H1 (cell line): ENCODE results near the gene TSPAN3. TPM values are rescaled to one million over a fixed set of nuclear protein-coding genes. Genes with fewer than 3 reads are reported as not detected.
A peak's percentile ranks its signal among the peaks of the same experiment; 100 is the strongest.

ENCODE experiments used
- CTCF ChIA-PET: fragments of 300-600 bp; sonication (Branson Sonifier 250); formaldehyde crosslinking; loops from one replicate; lab custom pipeline; 2021; ENCODE audit not compliant: partially characterized antibody; lab: Charles Lee
- POLR2A ChIA-PET: fragments of 300-600 bp; sonication (Branson Sonifier 250); formaldehyde crosslinking; loops from one replicate; lab custom pipeline; 2021; ENCODE audit warnings: inconsistent platforms; ENCODE audit not compliant: partially characterized antibody; lab: Charles Lee
- DNase-seq, 2 experiments: peaks; one replicate each; pipeline versions ENCODE4 v3.0.0 to v3.0.0-alpha.2; 2010 to 2022; ENCODE audit warnings: low spot score in 2 of 2, low read depth in 1 of 2, mixed read lengths in 1 of 2
- FAIRE-seq: peaks from 2 replicates; lab custom pipeline; 2011; peaks lifted over from hg19 to GRCh38; lab: Jason Lieb, UNC
- H2AFZ ChIP-seq: 2 replicates; pipeline ENCODE4 v1.8.1; 2012; ENCODE audit warnings: low read length, inconsistent platforms
- H2AK5ac ChIP-seq: 2 replicates; pipeline ENCODE4 v1.6.1; 2013; ENCODE audit warnings: low read depth, low read length
- H2BK120ac ChIP-seq: replicated peaks from 2 replicates; pipeline ENCODE3; 2013; ENCODE audit warnings: low read depth, low read length, inconsistent platforms
- H2BK12ac ChIP-seq: 2 replicates; pipeline ENCODE4 v1.6.1; 2013; ENCODE audit warnings: low read depth, low read length
- H2BK15ac ChIP-seq: 2 replicates; pipeline ENCODE4 v1.6.1; 2013; ENCODE audit warnings: low read length
- H2BK20ac ChIP-seq: 2 replicates; pipeline ENCODE4 v1.6.1; 2013; ENCODE audit warnings: low read length
- H2BK5ac ChIP-seq: 2 replicates; pipeline ENCODE4 v1.6.1; 2013; ENCODE audit warnings: low read depth, low read length
- H3K14ac ChIP-seq: 2 replicates; pipeline ENCODE4 v1.6.1; 2013; ENCODE audit warnings: inconsistent platforms; ENCODE audit not compliant: insufficient read length
- H3K18ac ChIP-seq: 2 replicates; pipeline ENCODE4 v1.6.1; 2013; ENCODE audit warnings: low read length; ENCODE audit errors: extremely low read depth
- H3K23ac ChIP-seq: 2 replicates; pipeline ENCODE4 v1.6.1; 2013; ENCODE audit warnings: inconsistent platforms; ENCODE audit not compliant: insufficient read length
- H3K23me2 ChIP-seq: 2 replicates; pipeline ENCODE4 v1.6.1; 2013; ENCODE audit warnings: low read depth, low read length
- H3K27ac ChIP-seq: 2 replicates; pipeline ENCODE4 v1.6.1; 2011; ENCODE audit warnings: low read depth, low read length, inconsistent platforms
- H3K27me3 ChIP-seq, 4 experiments: replicated peaks in 1 of 4; 1 replicate in 1 of 4; 2 replicates in 3 of 4; pipeline versions ENCODE4 v1.6.1 to v1.8.1; 2011 to 2013; ENCODE audit warnings: low read length in 3 of 4, mild to moderate bottlenecking in 3 of 4, inconsistent platforms in 2 of 4, mixed read lengths in 2 of 4, moderate library complexity in 1 of 4; ENCODE audit not compliant: control insufficient read depth in 3 of 4, insufficient read depth in 3 of 4; ENCODE audit errors: extremely low read depth in 1 of 4
- H3K36me3 ChIP-seq, 4 experiments: 2 replicates each; pipeline versions ENCODE4 v1.6.1 to v1.8.1; 2011 to 2013; ENCODE audit warnings: mild to moderate bottlenecking in 4 of 4, low read length in 3 of 4, moderate library complexity in 2 of 4, control low read depth in 1 of 4, inconsistent platforms in 1 of 4; ENCODE audit not compliant: insufficient read depth in 4 of 4, control insufficient read depth in 2 of 4
- H3K4ac ChIP-seq: replicated peaks from 2 replicates; pipeline ENCODE3; 2013; ENCODE audit warnings: low read length, low read depth, mixed read lengths, inconsistent platforms; ENCODE audit not compliant: insufficient read length
- H3K4me1 ChIP-seq, 4 experiments: replicated peaks in 1 of 4; 1 replicate in 1 of 4; 2 replicates in 3 of 4; pipeline versions ENCODE4 v1.6.1 to v1.8.1; 2011 to 2013; ENCODE audit warnings: low read length in 3 of 4, inconsistent platforms in 2 of 4, mixed read lengths in 1 of 4; ENCODE audit not compliant: insufficient read depth in 4 of 4, control insufficient read depth in 3 of 4
- H3K4me2 ChIP-seq, 2 experiments: 2 replicates each; pipeline versions ENCODE4 v1.6.1 to v1.8.1; 2011 to 2013; ENCODE audit warnings: low read depth in 2 of 2, low read length in 2 of 2, control low read depth in 1 of 2, inconsistent platforms in 1 of 2, mild to moderate bottlenecking in 1 of 2; ENCODE audit not compliant: insufficient read depth in 1 of 2
- H3K4me3 ChIP-seq, 4 experiments: fragments of 200-600, 300-600 bp in 1 of 4; sonication (generic), shearing (Covaris generic), sonication (Bioruptor Twin) in 1 of 4; 2 replicates each; pipeline versions ENCODE4 v1.5.1 to v1.8.1; 2011 to 2016; ENCODE audit warnings: low read length in 4 of 4, low read depth in 3 of 4, control low read depth in 2 of 4, inconsistent platforms in 2 of 4, mild to moderate bottlenecking in 2 of 4, mixed read lengths in 1 of 4, moderate library complexity in 1 of 4; ENCODE audit not compliant: insufficient read depth in 2 of 4; ENCODE audit errors: extremely low read depth in 1 of 4
- H3K56ac ChIP-seq: replicated peaks from 2 replicates; pipeline ENCODE3; 2013; ENCODE audit warnings: low read depth, mild to moderate bottlenecking, mixed read lengths, low read length, inconsistent platforms; ENCODE audit not compliant: insufficient read length
- H3K79me1 ChIP-seq: 2 replicates; pipeline ENCODE4 v1.6.1; 2013; ENCODE audit warnings: low read depth, low read length, control low read depth
- H3K79me2 ChIP-seq, 2 experiments: 2 replicates each; pipeline versions ENCODE4 v1.6.1 to v1.8.1; 2012 to 2013; ENCODE audit warnings: low read length in 2 of 2, mild to moderate bottlenecking in 2 of 2, inconsistent platforms in 1 of 2; ENCODE audit not compliant: insufficient read depth in 2 of 2, control insufficient read depth in 1 of 2
- H3K9ac ChIP-seq, 4 experiments: replicated peaks in 1 of 4; 1 replicate in 1 of 4; 2 replicates in 3 of 4; pipeline versions ENCODE4 v1.6.1 to v1.8.1; 2011 to 2013; ENCODE audit warnings: low read depth in 3 of 4, low read length in 3 of 4, control low read depth in 2 of 4, mild to moderate bottlenecking in 2 of 4, moderate library complexity in 2 of 4, inconsistent platforms in 1 of 4; ENCODE audit errors: extremely low read depth in 1 of 4
- H3K9me3 ChIP-seq, 2 experiments: 2 replicates each; pipeline versions ENCODE4 v1.6.1 to v1.8.1; 2012 to 2013; ENCODE audit warnings: mild to moderate bottlenecking in 2 of 2, moderate library complexity in 2 of 2, control low read depth in 1 of 2, inconsistent platforms in 1 of 2, low read depth in 1 of 2, low read length in 1 of 2, mixed read lengths in 1 of 2; ENCODE audit not compliant: insufficient read depth in 2 of 2
- H4K20me1 ChIP-seq, 2 experiments: replicated peaks in 1 of 2; 2 replicates each; pipeline versions ENCODE3 to v1.8.1; 2011 to 2013; ENCODE audit warnings: inconsistent platforms in 2 of 2, low read length in 2 of 2, mild to moderate bottlenecking in 1 of 2; ENCODE audit not compliant: insufficient read depth in 2 of 2, control insufficient read depth in 1 of 2
- H4K5ac ChIP-seq: 2 replicates; pipeline ENCODE4 v1.6.1; 2013; ENCODE audit warnings: low read length, low read depth, mixed read lengths, inconsistent platforms; ENCODE audit not compliant: insufficient read length
- H4K8ac ChIP-seq: 2 replicates; pipeline ENCODE4 v1.8.0; 2013; ENCODE audit warnings: mild to moderate bottlenecking, moderate library complexity, low read length, inconsistent platforms; ENCODE audit not compliant: insufficient read depth; ENCODE audit errors: extremely low read depth
- H4K91ac ChIP-seq: replicated peaks from 2 replicates; pipeline ENCODE3; 2013; ENCODE audit warnings: low read length, mixed read lengths, inconsistent platforms; ENCODE audit not compliant: insufficient read length
- BACH1 ChIP-seq: IDR thresholded peaks from 2 replicates; pipeline ENCODE4 v1.6.1; 2012; ENCODE audit warnings: low read length, improper control_type of control experiment
- BCL11A ChIP-seq, 2 experiments: IDR thresholded peaks; one replicate each; pipeline ENCODE4 v1.6.1; 2011; ENCODE audit warnings: low read depth in 2 of 2, low read length in 2 of 2, mild to moderate bottlenecking in 2 of 2
- CHD2 ChIP-seq: IDR thresholded peaks from 2 replicates; pipeline ENCODE4 v1.6.1; 2012; ENCODE audit warnings: low read length, improper control_type of control experiment
- CTBP2 ChIP-seq: IDR thresholded peaks from 2 replicates; pipeline ENCODE4 v1.7.0; 2011; ENCODE audit warnings: borderline replicate concordance, mild to moderate bottlenecking, moderate library complexity, mixed read lengths, low read length; ENCODE audit not compliant: insufficient read depth, insufficient read length
- HDAC2 ChIP-seq, 2 experiments: fragments of 300-600 bp in 1 of 2; sonication (generic) in 1 of 2; IDR thresholded peaks; 2 replicates each; pipeline ENCODE4 v1.6.1; 2011 to 2012; ENCODE audit warnings: low read depth in 2 of 2, low read length in 2 of 2, mild to moderate bottlenecking in 2 of 2, moderate library complexity in 2 of 2, borderline replicate concordance in 1 of 2, inconsistent platforms in 1 of 2
- RBBP5 ChIP-seq: IDR thresholded peaks from 2 replicates; pipeline ENCODE4 v1.7.1; 2012; ENCODE audit warnings: low read depth, mild to moderate bottlenecking, inconsistent platforms, low read length, moderate library complexity, borderline replicate concordance
- SIX5 ChIP-seq: IDR thresholded peaks from 2 replicates; pipeline ENCODE4 v1.6.1; 2011; ENCODE audit warnings: mild to moderate bottlenecking, low read depth, low read length
- SP1 ChIP-seq: IDR thresholded peaks from 2 replicates; pipeline ENCODE4 v1.6.1; 2011; ENCODE audit warnings: low read depth, low read length
- TAF1 ChIP-seq: IDR thresholded peaks from 2 replicates; pipeline ENCODE4 v1.6.1; 2011; ENCODE audit warnings: mild to moderate bottlenecking, low read depth, low read length
- TCF12 ChIP-seq: IDR thresholded peaks from 2 replicates; pipeline ENCODE4 v1.6.1; 2011; ENCODE audit warnings: low read depth, mild to moderate bottlenecking, low read length
- ZNF274 ChIP-seq: IDR thresholded peaks from 2 replicates; pipeline ENCODE4 v1.7.0; 2012; ENCODE audit warnings: low read length, borderline replicate concordance; ENCODE audit errors: extremely low read depth
- whole genome bisulfite sequencing, 2 experiments: shearing (Covaris generic) in 1 of 2; methylation state at CpG; one replicate each; pipeline versions ENCODE4 v1.1.6 to v1.1.7; 2013 to 2015; ENCODE audit warnings: low lambda C conversion rate in 2 of 2, mixed read lengths in 2 of 2, inconsistent platforms in 1 of 2, low coverage in 1 of 2, missing lambda C conversion rate in 1 of 2; ENCODE audit not compliant: insufficient replicate concordance in 2 of 2, insufficient coverage in 1 of 2, insufficient read length in 1 of 2; ENCODE audit errors: extremely low coverage in 1 of 2, missing lambda C conversion rate in 1 of 2; 5-methylcytosine and 5-hydroxymethylcytosine counted together
- polyA plus RNA-seq, 7 experiments: library from polyadenylated mRNA; depleted of rRNA in 3 of 7; stranded (reverse) in 5 of 7; unstranded in 2 of 7; fragments of >200 nt in 5 of 7; fragments of 200-250 nt in 2 of 7; gene quantifications; 1 replicate in 5 of 7; 2 replicates in 1 of 7; 4 replicates in 1 of 7; pipeline versions ENCODE4 v1.2.1 to v1.2.3, GENCODE V29; 2011 to 2013; ENCODE audit warnings: missing spikeins in 2 of 7, mixed read lengths in 2 of 7
- total RNA-seq: library from RNA; stranded (reverse); fragmentation: NEBNext Ultra II Directional; extraction: Animal tissue kit (Norgen Biotek cat#: 25700); gene quantifications from 2 replicates; pipeline ENCODE4 v1.2.1, GENCODE V29; 2021
- TF ChIP-seq, protein P1 (sequence below): IDR thresholded peaks from 2 replicates; pipeline ENCODE4 v1.6.1; 2012; ENCODE audit warnings: inconsistent platforms

The TSPAN3 gene
- total and polyA plus RNA-seq, 2 of the 8 experiments (the other 6 are each of a cell fraction or from before 2014, with no cell fraction given): 107 to 238 TPM

- no peak overlapping the region for H3K4ac ChIP-seq
- 98% methylated on average over 8 of the region's 9 CpGs; no CpG with 5 or more reads in 1 of the 2 experiments for whole genome bisulfite sequencing, 2 experiments
- H2BK20ac ChIP-seq: no peak overlapping the region
- H3K9ac ChIP-seq: no peak overlapping the region
- no peaks in the 10 kb centered on the region for H4K20me1 ChIP-seq
- H3K18ac ChIP-seq: no peak overlapping the region
- H3K27ac ChIP-seq: no peak overlapping the region
- H3K79me2 ChIP-seq: no peaks in the 10 kb centered on the region
- no peak overlapping the region for H4K5ac ChIP-seq
- H3K36me3 ChIP-seq: peaks cover 0 to 6% (median 0%) of the 10 kb centered on the region in 4 experiments; a peak in 3 of 8 replicates
- no peak overlapping the region for H2AK5ac ChIP-seq
- H3K79me1 ChIP-seq: no peaks in the 10 kb centered on the region
- no peak overlapping the region for H2BK120ac ChIP-seq
- FAIRE-seq: no peak
- peaks cover 0 to 14% (median 7%) of the 10 kb centered on the region in 4 experiments; a peak in 5 of 7 replicates for H3K4me1 ChIP-seq
- H2AFZ ChIP-seq: no peak overlapping the region
- no peak for DNase-seq
- H4K91ac ChIP-seq: no peak overlapping the region
- H3K23ac ChIP-seq: no peak overlapping the region
- H3K14ac ChIP-seq: no peak overlapping the region
- no peaks in the 10 kb centered on the region; a peak in 1 of 7 replicates for H3K27me3 ChIP-seq
- CTCF ChIA-PET: interaction anchor here (0.8 to 5.4 kb wide), 26 partner anchors 10 to 507 kb away, joined by 3 to 77 read pairs (median 5); partner anchors contain the start of gene PSTPIP1
- H4K8ac ChIP-seq: no peak overlapping the region
- H3K23me2 ChIP-seq: no peaks in the 10 kb centered on the region
- H2BK15ac ChIP-seq: no peak overlapping the region
- H3K4me2 ChIP-seq: no peak overlapping the region
- H2BK12ac ChIP-seq: no peak overlapping the region
- POLR2A ChIA-PET: interaction anchor here (1.0 to 2.1 kb wide), 3 partner anchors 10 to 598 kb away, joined by 3 to 6 read pairs (median 3); no protein-coding TSS in a partner anchor
- H2BK5ac ChIP-seq: no peak overlapping the region; the same call in 1 of the 2 replicates
- H3K9me3 ChIP-seq: peaks cover 0 to 12% of the 10 kb centered on the region in 2 experiments; a peak in 1 of 4 replicates
- H3K4me3 ChIP-seq: no peak overlapping the region
- H3K56ac ChIP-seq: peak overlapping the region; percentile 18
- TF ChIP-seq SIX5 (no peak), TAF1 (no peak), BACH1 (no peak), RBBP5 (no peak), ZNF274 (no peak), HDAC2 (IDR thresholded peaks at IDR 0.05; ENCODE audit: borderline replicate concordance in 1 of 2, low read depth in 2 of 2, low read length in 2 of 2) (no peak), CTBP2 (no peak), CHD2 (no peak), SP1 (no peak), TCF12 (no peak), BCL11A (IDR thresholded peaks at IDR 0.05; ENCODE audit: low read depth in 2 of 2, low read length in 2 of 2) (no peak)
- TF ChIP-seq, protein P1, sequence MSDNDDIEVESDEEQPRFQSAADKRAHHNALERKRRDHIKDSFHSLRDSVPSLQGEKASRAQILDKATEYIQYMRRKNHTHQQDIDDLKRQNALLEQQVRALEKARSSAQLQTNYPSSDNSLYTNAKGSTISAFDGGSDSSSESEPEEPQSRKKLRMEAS: no peak
Observed at GRCh38 chr15:77035584-77035983, 35.3 kb downstream of the TSPAN3 start.
